ENCODE data around the gene EMC6. TPM values are rescaled to one million over a fixed set of nuclear protein-coding genes. Genes with fewer than 3 reads are reported as not detected.

Gene EMC6
- polyA plus RNA-seq, 1 donor from 2014 or later: 81.8 TPM

- Mint-ChIP-seq H3K9me3 (no peaks in the 10 kb centered on the region), H3K4me1 (peaks cover 14 to 18% (median 17%) of the 10 kb centered on the region in 3 donors), H3K27me3 (no peaks in the 10 kb centered on the region), H3K4me3 (peak overlapping the region in 2 of 4 donors; percentile 37 to 63), H3K27ac (peak overlapping the region in 2 of 3 donors; percentile 39 to 71), H3K36me3 (peaks cover 10% of the 10 kb centered on the region)
Measured at GRCh38 chr17:3681565-3681964, 13.0 kb downstream of the EMC6 start.

- peak overlapping the region; percentile 39 to 88 (median 71) for H3K27ac Mint-ChIP-seq
- peaks cover 10% of the 10 kb centered on the region for H3K36me3 Mint-ChIP-seq
- no peaks in the 10 kb centered on the region for H3K9me3 Mint-ChIP-seq
- H3K27me3 Mint-ChIP-seq: no peaks in the 10 kb centered on the region
- peak overlapping the region in 2 of 4 donors; percentile 66 to 74 for H3K4me3 Mint-ChIP-seq
- H3K4me1 Mint-ChIP-seq: peaks cover 14 to 18% (median 17%) of the 10 kb centered on the region in 3 donors
Measured at GRCh38 chr17:3682033-3682432, 13.4 kb downstream of the EMC6 start.

GRCh38 chr17:3683054-3683511, 14.5 kb downstream of the EMC6 start:
- peaks cover 10% of the 10 kb centered on the region for H3K36me3 Mint-ChIP-seq
- peak overlapping the region; percentile 54 to 88 (median 68) for H3K4me3 Mint-ChIP-seq
- H3K27ac Mint-ChIP-seq: peak overlapping the region; percentile 55 to 90 (median 89)
- peaks cover 15 to 20% (median 20%) of the 10 kb centered on the region in 3 donors for H3K4me1 Mint-ChIP-seq
- H3K27me3 Mint-ChIP-seq: no peaks in the 10 kb centered on the region
- peaks cover 0 to 1% (median 0%) of the 10 kb centered on the region in 3 donors for H3K9me3 Mint-ChIP-seq

- no peaks in the 10 kb centered on the region for H3K27me3 Mint-ChIP-seq
- peaks cover 0 to 3% (median 0%) of the 10 kb centered on the region in 3 donors for H3K9me3 Mint-ChIP-seq
- H3K36me3 Mint-ChIP-seq: peaks cover 13% of the 10 kb centered on the region
- H3K4me3 Mint-ChIP-seq: peak overlapping the region in 3 of 4 donors; percentile 54 to 72 (median 70)
- H3K27ac Mint-ChIP-seq: peak overlapping the region; percentile 85 to 90 (median 88)
- peaks cover 30 to 33% (median 33%) of the 10 kb centered on the region in 3 donors for H3K4me1 Mint-ChIP-seq
Measured at GRCh38 chr17:3685174-3685573, 16.6 kb downstream of the EMC6 start.

GRCh38 chr17:3688027-3688553, 19.5 kb downstream of the EMC6 start:
- Mint-ChIP-seq H3K4me3 (peak overlapping the region; percentile 81 to 91 (median 87)), H3K36me3 (peaks cover 11% of the 10 kb centered on the region), H3K27me3 (no peaks in the 10 kb centered on the region), H3K4me1 (peaks cover 31 to 44% (median 42%) of the 10 kb centered on the region in 3 donors), H3K9me3 (peaks cover 0 to 3% (median 0%) of the 10 kb centered on the region in 3 donors), H3K27ac (peak overlapping the region; percentile 70 to 94 (median 83))

- H3K36me3 Mint-ChIP-seq: peaks cover 7% of the 10 kb centered on the region
- H3K27me3 Mint-ChIP-seq: no peaks in the 10 kb centered on the region
- H3K4me3 Mint-ChIP-seq: peak overlapping the region; percentile 81 to 91 (median 87)
- peaks cover 26 to 42% (median 36%) of the 10 kb centered on the region in 3 donors for H3K4me1 Mint-ChIP-seq
- H3K9me3 Mint-ChIP-seq: peaks cover 0 to 3% (median 0%) of the 10 kb centered on the region in 3 donors
- H3K27ac Mint-ChIP-seq: peak overlapping the region; percentile 70 to 94 (median 83)
Measured at GRCh38 chr17:3688852-3689261, 20.2 kb downstream of the EMC6 start.

GRCh38 chr17:3689262-3690093, 20.9 kb downstream of the EMC6 start:
- Mint-ChIP-seq H3K27me3 (no peaks in the 10 kb centered on the region), H3K27ac (peak overlapping the region; percentile 81 to 94 (median 94)), H3K36me3 (peaks cover 7% of the 10 kb centered on the region), H3K4me1 (peaks cover 20 to 42% (median 35%) of the 10 kb centered on the region in 3 donors), H3K9me3 (peaks cover 0 to 3% (median 0%) of the 10 kb centered on the region in 3 donors), H3K4me3 (peak overlapping the region; percentile 76 to 96 (median 88))

- peak overlapping the region; percentile 81 to 94 (median 88) for H3K27ac Mint-ChIP-seq
- peaks cover 16 to 39% (median 34%) of the 10 kb centered on the region in 3 donors for H3K4me1 Mint-ChIP-seq
- peak overlapping the region; percentile 76 to 96 (median 94) for H3K4me3 Mint-ChIP-seq
- peaks cover 0 to 3% (median 0%) of the 10 kb centered on the region in 3 donors for H3K9me3 Mint-ChIP-seq
- H3K36me3 Mint-ChIP-seq: peaks cover 7% of the 10 kb centered on the region
- no peaks in the 10 kb centered on the region for H3K27me3 Mint-ChIP-seq
Measured at GRCh38 chr17:3690094-3690715, 21.6 kb downstream of the EMC6 start.

- H3K9me3 Mint-ChIP-seq: peaks cover 0 to 3% (median 0%) of the 10 kb centered on the region in 3 donors
- H3K27me3 Mint-ChIP-seq: no peaks in the 10 kb centered on the region
- peaks cover 16 to 39% (median 34%) of the 10 kb centered on the region in 3 donors for H3K4me1 Mint-ChIP-seq
- peak overlapping the region; percentile 62 to 94 (median 88) for H3K27ac Mint-ChIP-seq
- peaks cover 8% of the 10 kb centered on the region for H3K36me3 Mint-ChIP-seq
- H3K4me3 Mint-ChIP-seq: peak overlapping the region; percentile 72 to 96 (median 94)
Measured at GRCh38 chr17:3691617-3692067, 23.0 kb downstream of the EMC6 start.

GRCh38 chr17:3692346-3692745, 23.7 kb downstream of the EMC6 start:
- H3K4me3 Mint-ChIP-seq: peak overlapping the region; percentile 84 to 96 (median 93)
- H3K27me3 Mint-ChIP-seq: no peaks in the 10 kb centered on the region
- peaks cover 8% of the 10 kb centered on the region for H3K36me3 Mint-ChIP-seq
- peak overlapping the region; percentile 75 to 92 (median 88) for H3K27ac Mint-ChIP-seq
- H3K4me1 Mint-ChIP-seq: peaks cover 16 to 44% (median 36%) of the 10 kb centered on the region in 3 donors
- peaks cover 0 to 3% (median 0%) of the 10 kb centered on the region in 3 donors for H3K9me3 Mint-ChIP-seq

- peak overlapping the region; percentile 88 to 98 (median 93) for H3K27ac Mint-ChIP-seq
- peaks cover 0 to 2% (median 0%) of the 10 kb centered on the region in 3 donors for H3K9me3 Mint-ChIP-seq
- H3K36me3 Mint-ChIP-seq: peaks cover 8% of the 10 kb centered on the region
- H3K27me3 Mint-ChIP-seq: no peaks in the 10 kb centered on the region
- peak overlapping the region; percentile 84 to 96 (median 93) for H3K4me3 Mint-ChIP-seq
- H3K4me1 Mint-ChIP-seq: peaks cover 13 to 44% (median 38%) of the 10 kb centered on the region in 3 donors
Measured at GRCh38 chr17:3693141-3693540, 24.5 kb downstream of the EMC6 start.

- peaks cover 0 to 2% (median 0%) of the 10 kb centered on the region in 3 donors for H3K9me3 Mint-ChIP-seq
- H3K27me3 Mint-ChIP-seq: no peaks in the 10 kb centered on the region
- peak overlapping the region; percentile 96 to 100 (median 96) for H3K4me3 Mint-ChIP-seq
- peaks cover 6 to 38% (median 32%) of the 10 kb centered on the region in 3 donors for H3K4me1 Mint-ChIP-seq
- peak overlapping the region; percentile 93 to 98 (median 96) for H3K27ac Mint-ChIP-seq
- peaks cover 5% of the 10 kb centered on the region for H3K36me3 Mint-ChIP-seq
Measured at GRCh38 chr17:3693829-3694231, 25.2 kb downstream of the EMC6 start.

GRCh38 chr17:3695129-3695722, 26.6 kb downstream of the EMC6 start:
- H3K36me3 Mint-ChIP-seq: peaks cover 6% of the 10 kb centered on the region
- no peaks in the 10 kb centered on the region for H3K9me3 Mint-ChIP-seq
- H3K4me1 Mint-ChIP-seq: peaks cover 0 to 31% (median 23%) of the 10 kb centered on the region in 3 donors
- H3K4me3 Mint-ChIP-seq: peak overlapping the region; percentile 96 to 100 (median 96)
- peak overlapping the region; percentile 90 to 98 (median 93) for H3K27ac Mint-ChIP-seq
- no peaks in the 10 kb centered on the region for H3K27me3 Mint-ChIP-seq
